ENCODE measurements around the gene ILF3.

DNA sequence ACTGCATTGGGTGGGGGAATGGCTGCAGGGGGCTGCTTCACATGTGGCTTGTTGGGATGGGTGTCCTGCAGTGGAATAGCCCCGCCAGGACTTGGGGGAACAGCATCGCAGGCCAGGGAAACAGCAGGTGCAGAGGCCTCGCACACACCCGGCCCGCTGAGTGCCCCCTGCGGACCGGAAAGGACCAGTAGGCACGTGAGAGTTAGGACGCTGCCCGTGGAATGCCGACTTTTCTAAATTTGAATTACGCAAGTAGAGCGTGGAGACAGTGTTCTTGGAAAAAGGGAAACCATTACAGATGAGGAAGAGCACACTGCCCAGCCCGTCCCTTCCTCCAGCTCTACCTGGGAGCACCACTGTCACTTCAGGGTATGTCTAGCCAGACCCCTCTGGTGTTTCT lies 75.3 kb downstream of the ILF3 start:
- TF ChIP-seq POLR2A (IDR thresholded peaks at IDR 0.05; ENCODE audit: borderline replicate concordance, extremely low read depth, insufficient read depth, insufficient read length) = no peak
- no peak for TF ChIP-seq EZH2 (IDR thresholded peaks at IDR 0.05)
- TF ChIP-seq SRF (IDR thresholded peaks at IDR 0.05; ENCODE audit: low read depth) = no peak
- TF ChIP-seq, protein P1, sequence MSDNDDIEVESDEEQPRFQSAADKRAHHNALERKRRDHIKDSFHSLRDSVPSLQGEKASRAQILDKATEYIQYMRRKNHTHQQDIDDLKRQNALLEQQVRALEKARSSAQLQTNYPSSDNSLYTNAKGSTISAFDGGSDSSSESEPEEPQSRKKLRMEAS (IDR thresholded peaks at IDR 0.05) = no peak
- no peak for TF ChIP-seq ATF3 (IDR thresholded peaks at IDR 0.05)
- TF ChIP-seq JUND (IDR thresholded peaks at IDR 0.05) = no peak
- no peak for TF ChIP-seq TCF7L2 (IDR thresholded peaks at IDR 0.05; ENCODE audit: borderline replicate concordance, extremely low read depth, insufficient read depth, insufficient read length)
- TF ChIP-seq, protein P2, sequence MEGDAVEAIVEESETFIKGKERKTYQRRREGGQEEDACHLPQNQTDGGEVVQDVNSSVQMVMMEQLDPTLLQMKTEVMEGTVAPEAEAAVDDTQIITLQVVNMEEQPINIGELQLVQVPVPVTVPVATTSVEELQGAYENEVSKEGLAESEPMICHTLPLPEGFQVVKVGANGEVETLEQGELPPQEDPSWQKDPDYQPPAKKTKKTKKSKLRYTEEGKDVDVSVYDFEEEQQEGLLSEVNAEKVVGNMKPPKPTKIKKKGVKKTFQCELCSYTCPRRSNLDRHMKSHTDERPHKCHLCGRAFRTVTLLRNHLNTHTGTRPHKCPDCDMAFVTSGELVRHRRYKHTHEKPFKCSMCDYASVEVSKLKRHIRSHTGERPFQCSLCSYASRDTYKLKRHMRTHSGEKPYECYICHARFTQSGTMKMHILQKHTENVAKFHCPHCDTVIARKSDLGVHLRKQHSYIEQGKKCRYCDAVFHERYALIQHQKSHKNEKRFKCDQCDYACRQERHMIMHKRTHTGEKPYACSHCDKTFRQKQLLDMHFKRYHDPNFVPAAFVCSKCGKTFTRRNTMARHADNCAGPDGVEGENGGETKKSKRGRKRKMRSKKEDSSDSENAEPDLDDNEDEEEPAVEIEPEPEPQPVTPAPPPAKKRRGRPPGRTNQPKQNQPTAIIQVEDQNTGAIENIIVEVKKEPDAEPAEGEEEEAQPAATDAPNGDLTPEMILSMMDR (IDR thresholded peaks at IDR 0.05 in 2 of 3, conservative IDR thresholded peaks at IDR 0.05 in 1 of 3; ENCODE audit: borderline replicate concordance in 1 of 3, insufficient read depth in 1 of 3, low read depth in 2 of 3, low read length in 2 of 3) = no peak
